NCI-H226 (cell line): ENCODE results near the gene AGAP9.
"Not testable (repeated sequence)": the region's sequence is repeated elsewhere in the genome, so short reads cannot be mapped to it uniquely, and the experiment has no call there.

ENCODE experiments used
- DNase-seq: peaks from one replicate; pipeline ENCODE4 v3.0.0-alpha.2; 2015

The AGAP9 gene

DNA sequence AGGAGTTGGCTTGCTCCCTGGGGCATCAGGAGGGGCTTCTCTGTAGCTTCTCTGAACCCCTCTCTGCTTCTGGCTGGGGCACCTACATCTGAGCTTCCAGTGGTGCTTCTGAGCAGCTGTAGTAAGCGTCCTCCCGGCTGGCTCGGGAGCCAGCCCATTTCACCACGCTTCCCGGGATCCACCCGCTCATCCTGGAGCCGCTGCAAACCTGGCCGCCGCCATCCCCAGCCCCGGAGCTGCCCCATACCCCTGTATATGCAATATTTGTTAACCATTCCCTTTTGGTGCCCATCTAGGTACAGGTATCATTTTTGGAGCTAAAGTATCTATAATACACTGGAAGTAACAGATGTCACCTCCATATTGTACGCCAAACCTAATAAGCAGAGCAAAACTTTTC lies 38.7 kb downstream of the AGAP9 start:
- not testable (repeated sequence) for DNase-seq

- peak; percentile 77 for DNase-seq
Observed at GRCh38 chr10:47483923-47484322, 39.5 kb downstream of the AGAP9 start, which contains the start of gene ANXA8. Gene ANXA8 (minus strand): TSS chr10:47484115. CDS start chr10:47483933, 182 bp downstream.

DNA sequence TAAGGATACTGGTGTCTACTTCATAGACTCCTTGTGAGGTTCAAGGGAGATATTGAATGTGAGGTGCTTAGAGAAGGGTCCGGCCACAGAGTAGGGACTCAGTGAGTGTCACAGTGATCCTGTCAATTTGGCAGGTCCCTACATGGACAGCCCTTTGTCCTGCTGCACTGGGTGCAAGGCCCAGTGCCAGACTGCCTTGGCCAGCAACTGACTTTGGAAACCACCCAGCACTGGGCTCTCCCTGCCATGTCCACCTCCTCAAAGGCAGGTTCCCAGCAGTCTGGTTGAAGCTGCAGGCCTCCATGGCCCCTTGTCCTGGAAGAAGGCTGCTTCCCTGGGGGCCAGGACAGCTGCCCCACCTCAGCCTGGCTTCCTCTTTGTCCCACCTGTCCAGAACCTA lies 41.1 kb downstream of the AGAP9 start:
- not testable (repeated sequence) for DNase-seq

- peak; percentile 12 for DNase-seq
Observed at GRCh38 chr10:47481768-47482181, 41.7 kb downstream of the AGAP9 start.

DNA sequence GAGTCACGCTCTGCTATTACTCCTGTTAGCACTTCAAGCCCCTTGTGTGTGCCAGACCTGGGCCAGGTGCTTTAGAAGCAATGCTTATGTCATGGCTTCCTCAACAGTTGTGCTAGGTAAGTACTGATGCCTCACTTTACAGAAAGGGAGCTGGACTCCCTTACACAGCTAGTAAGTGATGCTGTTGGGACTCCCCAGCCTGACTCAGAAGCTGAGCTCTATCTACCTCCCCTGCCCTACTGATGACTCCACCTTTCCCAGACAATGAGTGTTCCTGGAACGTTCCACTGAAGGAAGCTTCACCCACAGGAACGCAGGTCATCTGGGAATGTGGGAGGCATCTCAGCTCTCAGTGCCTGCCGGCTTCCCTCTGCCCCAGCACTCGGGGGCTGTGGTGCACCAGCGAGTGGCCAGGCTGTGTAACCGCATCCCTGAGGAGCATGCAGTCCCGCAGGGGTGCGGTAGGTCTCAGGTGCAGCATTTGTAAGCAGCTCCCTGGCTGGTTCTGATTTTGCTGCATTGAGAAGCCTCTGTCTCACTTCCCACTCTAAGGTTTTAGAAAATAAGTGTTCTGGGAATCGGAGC lies 42.2 kb downstream of the AGAP9 start:
- peak; percentile 95 for DNase-seq

GRCh38 chr10:47480133-47480532 lies 43.3 kb downstream of the AGAP9 start:
- DNase-seq: not testable (repeated sequence)

DNA sequence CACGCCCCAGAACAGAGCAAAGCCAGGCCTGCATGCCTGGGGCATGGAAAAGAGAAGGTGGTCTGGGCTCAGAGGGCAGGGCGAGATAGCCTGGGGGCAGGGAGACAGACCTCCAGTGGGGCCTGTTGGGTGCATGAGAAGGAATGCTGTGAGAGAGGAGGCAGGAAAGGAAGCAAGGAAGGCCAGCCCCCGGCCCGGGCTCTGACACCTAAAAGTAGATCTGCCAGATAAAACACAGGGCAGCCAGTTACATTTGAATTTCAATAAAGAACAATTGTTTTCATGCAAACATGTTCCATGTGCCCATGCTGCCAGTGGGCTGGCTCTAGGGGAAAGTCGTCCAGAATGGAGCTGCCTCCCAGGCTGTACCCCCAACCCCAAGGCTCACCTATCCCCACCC lies 45.3 kb downstream of the AGAP9 start:
- not testable (repeated sequence) for DNase-seq

- DNase-seq: not testable (repeated sequence)
Observed at GRCh38 chr10:47477078-47477477, 46.4 kb downstream of the AGAP9 start.

DNA sequence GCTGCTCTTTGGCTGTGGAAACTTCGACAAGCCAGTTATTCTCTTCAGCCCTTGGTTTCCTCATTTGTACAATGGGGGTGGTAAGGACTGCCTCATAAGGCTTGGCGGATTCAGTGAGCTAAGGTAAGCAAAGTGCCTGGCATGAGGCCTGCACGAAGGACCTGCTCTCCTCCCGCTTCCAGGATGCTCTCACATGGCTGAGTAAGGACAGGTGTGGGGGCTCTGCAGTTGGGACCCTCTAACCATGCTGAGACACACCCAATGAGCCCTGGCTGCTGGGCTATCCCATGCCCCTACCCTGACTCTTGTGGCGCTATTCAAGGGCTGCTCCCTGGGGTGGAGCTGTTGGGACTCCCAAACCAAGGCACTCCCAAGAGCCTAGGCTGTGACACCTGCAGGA lies 48.3 kb downstream of the AGAP9 start:
- not testable (repeated sequence) for DNase-seq

DNA sequence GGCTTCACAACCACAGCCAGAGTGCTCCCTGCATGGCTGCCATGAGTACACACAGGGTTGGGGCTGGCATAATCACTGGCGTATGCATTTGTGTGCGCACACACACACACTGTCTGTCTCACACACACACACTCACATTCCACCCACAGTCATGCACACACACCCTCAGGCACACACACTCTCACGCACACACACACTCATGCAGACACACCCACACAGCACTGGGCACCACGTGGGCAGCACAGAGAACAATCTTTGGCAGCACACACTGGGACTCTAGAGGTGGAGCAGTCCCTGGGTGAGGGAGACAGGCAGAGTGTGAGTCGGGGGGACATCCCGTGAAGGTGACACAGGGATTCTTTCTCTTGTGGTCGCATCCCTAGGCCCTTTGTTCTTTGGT lies 49.9 kb downstream of the AGAP9 start:
- not testable (repeated sequence) for DNase-seq

DNA sequence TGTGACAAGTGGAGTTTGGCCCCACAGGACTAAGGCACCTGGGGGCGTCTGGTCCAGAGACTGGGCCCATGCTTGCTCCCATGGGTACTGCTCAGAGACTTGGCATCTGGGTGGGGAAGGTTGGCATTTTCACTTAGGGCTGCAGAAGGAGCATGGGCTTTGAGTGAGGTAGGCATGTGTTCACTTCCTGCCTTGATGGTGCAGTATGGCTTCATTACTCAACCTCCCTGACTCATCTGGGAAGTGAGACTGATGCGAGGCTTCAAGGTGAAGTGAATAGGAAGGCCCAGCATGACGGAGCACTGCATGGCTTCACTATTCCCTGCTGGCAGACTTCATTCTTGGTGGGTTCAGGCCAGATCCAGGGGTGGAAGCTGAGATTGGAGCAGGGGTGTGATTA lies 50.8 kb downstream of the AGAP9 start:
- DNase-seq: not testable (repeated sequence)

- DNase-seq: not testable (repeated sequence)
Observed at GRCh38 chr10:47472072-47472471, 51.4 kb downstream of the AGAP9 start.

GRCh38 chr10:47468731-47469528 lies 54.5 kb downstream of the AGAP9 start:
- DNase-seq: not testable (repeated sequence)

GRCh38 chr10:47467957-47468356 lies 55.5 kb downstream of the AGAP9 start:
- DNase-seq: not testable (repeated sequence)

GRCh38 chr10:47467458-47467857 lies 56.0 kb downstream of the AGAP9 start:
- not testable (repeated sequence) for DNase-seq

GRCh38 chr10:47465216-47465917 lies 58.1 kb downstream of the AGAP9 start:
- DNase-seq: not testable (repeated sequence)

DNA sequence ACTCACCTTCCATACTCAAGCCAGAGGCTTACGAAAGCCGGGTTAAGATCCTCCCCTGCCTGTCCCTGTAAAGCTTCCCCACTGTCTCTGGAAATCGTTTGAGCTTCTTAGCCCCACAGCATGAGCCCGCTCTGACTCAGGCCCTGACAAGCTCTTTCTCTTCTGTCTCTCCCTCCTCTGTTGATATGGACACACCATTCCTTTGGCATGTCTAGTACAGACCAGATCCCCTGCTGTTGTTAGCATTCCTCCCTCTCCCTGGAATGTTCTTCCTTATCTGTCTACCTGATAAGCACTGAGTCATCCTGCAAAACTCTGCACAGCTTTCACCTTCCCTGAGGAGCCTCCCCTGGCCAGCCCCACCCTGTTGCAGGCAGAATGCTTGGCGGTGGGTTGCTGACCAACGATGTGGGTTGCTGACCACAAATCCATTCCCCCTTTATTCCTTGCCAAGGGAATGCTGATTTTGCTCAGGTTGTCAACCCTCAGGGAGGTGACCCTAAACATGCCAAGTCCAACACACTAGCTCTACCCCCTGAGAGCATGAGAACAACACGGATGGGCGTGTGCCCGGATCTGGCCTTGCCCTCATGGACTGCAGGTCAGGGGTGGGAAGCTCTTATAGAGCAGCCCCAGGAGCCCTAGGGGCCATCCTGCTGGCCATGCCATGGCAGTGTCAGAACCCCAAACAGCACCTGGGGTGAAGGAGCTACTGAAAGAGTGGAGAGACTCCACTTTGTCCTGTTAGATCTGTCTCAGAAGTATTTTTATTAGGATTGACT lies 60.7 kb downstream of the AGAP9 start:
- not testable (repeated sequence) for DNase-seq

DNA sequence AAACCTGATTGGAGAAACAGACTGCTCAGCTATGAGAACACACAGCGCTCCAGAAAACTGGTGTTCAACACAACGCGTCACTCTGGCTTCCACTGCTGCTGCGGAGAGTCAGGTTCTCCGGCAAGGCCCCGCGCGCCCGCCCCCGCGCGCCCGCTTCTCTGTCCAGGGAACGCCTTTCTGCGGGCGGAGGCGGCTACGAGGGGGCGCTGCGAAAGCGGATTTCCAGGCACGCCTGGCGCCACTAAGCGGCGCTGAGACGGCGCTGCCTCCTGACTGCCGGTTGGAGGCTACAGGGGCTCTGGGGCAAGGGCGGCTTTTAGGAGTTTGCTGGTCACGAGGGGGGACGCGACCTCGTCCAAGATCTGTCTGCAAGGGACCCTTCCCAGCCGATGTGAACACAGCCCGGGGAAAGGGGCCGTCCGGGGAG lies 62.2 kb downstream of the AGAP9 start:
- peak; percentile 86 for DNase-seq

DNA sequence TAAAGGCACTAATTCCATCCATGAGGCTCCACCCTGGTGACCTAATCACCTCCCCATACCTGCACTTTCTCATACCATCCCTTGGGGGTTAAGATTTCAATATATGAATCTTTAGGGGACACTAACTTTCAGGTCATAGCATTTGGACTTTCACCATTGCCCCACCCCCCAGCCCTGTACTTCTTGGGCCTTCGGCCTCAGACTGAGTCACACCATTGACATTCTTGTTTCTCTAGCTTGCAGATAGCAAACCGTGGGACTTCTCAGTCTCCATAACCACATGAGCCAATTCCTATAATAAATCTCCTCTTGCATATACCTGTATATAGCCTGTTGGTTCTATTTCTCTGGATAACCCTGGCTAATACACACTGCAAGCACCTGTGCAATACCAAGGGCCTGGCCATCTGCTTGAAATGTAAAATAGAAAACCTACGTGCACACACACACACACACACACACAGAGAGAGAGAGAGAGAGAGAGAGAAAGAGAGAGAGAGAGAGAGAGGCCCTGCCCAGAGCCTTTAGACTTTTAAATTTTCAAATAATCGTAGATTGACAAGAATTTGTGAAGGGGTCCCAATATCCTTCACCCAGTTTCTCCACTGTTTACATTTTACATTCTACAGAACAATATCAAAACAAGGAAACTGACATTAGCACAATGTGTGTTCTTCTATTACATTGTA lies 64.8 kb downstream of the AGAP9 start:
- peak; percentile 76 for DNase-seq

- no peak for DNase-seq
Observed at GRCh38 chr10:47457826-47458225, 65.6 kb downstream of the AGAP9 start.

- DNase-seq: no peak
Observed at GRCh38 chr10:47457528-47457820, 66.0 kb downstream of the AGAP9 start.

GRCh38 chr10:47456794-47457527 lies 66.5 kb downstream of the AGAP9 start:
- no peak for DNase-seq
